Trophoblast cell (in vitro differentiated cells and primary cell): ENCODE results near the gene TEDC2.

Experiments
- DNase-seq, 2 donors: peaks; one replicate each; pipeline ENCODE4 v3.0.0-alpha.2; 2016
- H2AFZ ChIP-seq: 2 replicates; pipeline ENCODE4 v1.6.1; 2013; ENCODE audit warnings: low read length, moderate library complexity, mild to moderate bottlenecking; ENCODE audit not compliant: insufficient read depth, poor library complexity
- H2AK5ac ChIP-seq: 2 replicates; pipeline ENCODE4 v1.6.1; 2013; ENCODE audit warnings: mild to moderate bottlenecking, low read length
- H2BK120ac ChIP-seq: 2 replicates; pipeline ENCODE4 v1.6.1; 2013; ENCODE audit warnings: low read length, mild to moderate bottlenecking, moderate library complexity; ENCODE audit not compliant: insufficient read depth, poor library complexity
- H2BK12ac ChIP-seq: 2 replicates; pipeline ENCODE4 v1.6.1; 2013; ENCODE audit warnings: mild to moderate bottlenecking, low read length, moderate library complexity
- H2BK5ac ChIP-seq: 2 replicates; pipeline ENCODE4 v1.6.1; 2013; ENCODE audit warnings: low read length, low read depth, moderate library complexity, mild to moderate bottlenecking; ENCODE audit not compliant: poor library complexity
- H3K14ac ChIP-seq: 2 replicates; pipeline ENCODE4 v1.6.1; 2013; ENCODE audit warnings: mild to moderate bottlenecking, low read length
- H3K18ac ChIP-seq: 2 replicates; pipeline ENCODE4 v1.6.1; 2013; ENCODE audit warnings: mild to moderate bottlenecking, low read length
- H3K23ac ChIP-seq: 2 replicates; pipeline ENCODE4 v1.6.1; 2013; ENCODE audit warnings: low read length
- H3K27ac ChIP-seq: 2 replicates; pipeline ENCODE4 v1.5.1; 2013; ENCODE audit warnings: low read depth, mild to moderate bottlenecking, inconsistent platforms, low read length, moderate library complexity
- H3K27me3 ChIP-seq: 2 replicates; pipeline ENCODE4 v1.6.1; 2013; ENCODE audit warnings: inconsistent platforms, mild to moderate bottlenecking, low read length, moderate library complexity; ENCODE audit not compliant: insufficient read depth
- H3K36me3 ChIP-seq, 2 experiments: 1 replicate in 1 of 2; 2 replicates in 1 of 2; pipeline ENCODE4 v1.6.1; 2013; ENCODE audit warnings: low read length in 2 of 2, mild to moderate bottlenecking in 2 of 2, moderate library complexity in 1 of 2; ENCODE audit not compliant: insufficient read depth in 2 of 2, control insufficient read depth in 1 of 2
- H3K4ac ChIP-seq: 2 replicates; pipeline ENCODE4 v1.6.1; 2013; ENCODE audit warnings: low read depth, mild to moderate bottlenecking, low read length, moderate library complexity
- H3K4me1 ChIP-seq, 2 experiments: 1 replicate in 1 of 2; 2 replicates in 1 of 2; pipeline ENCODE4 v1.6.1; 2013; ENCODE audit warnings: low read length in 2 of 2, mild to moderate bottlenecking in 2 of 2, moderate library complexity in 1 of 2; ENCODE audit not compliant: insufficient read depth in 2 of 2, control insufficient read depth in 1 of 2
- H3K4me2 ChIP-seq: 2 replicates; pipeline ENCODE4 v1.6.1; 2013; ENCODE audit warnings: inconsistent platforms, mild to moderate bottlenecking, low read length, moderate library complexity
- H3K4me3 ChIP-seq: 2 replicates; pipeline ENCODE4 v1.5.1; 2013; ENCODE audit warnings: mild to moderate bottlenecking, low read depth, low read length, inconsistent platforms
- H3K79me1 ChIP-seq: one replicate; pipeline ENCODE4 v1.6.1; 2013; ENCODE audit warnings: low read length
- H3K79me2 ChIP-seq: 2 replicates; pipeline ENCODE4 v1.6.1; 2013; ENCODE audit warnings: low read length, mild to moderate bottlenecking; ENCODE audit not compliant: control insufficient read depth, insufficient read depth, poor library complexity
- H3K9ac ChIP-seq: 2 replicates; pipeline ENCODE4 v1.6.1; 2013; ENCODE audit warnings: mild to moderate bottlenecking, low read length
- H3K9me3 ChIP-seq: 2 replicates; pipeline ENCODE4 v1.6.1; 2013; ENCODE audit warnings: low read depth, mild to moderate bottlenecking, control low read depth, inconsistent platforms, low read length; ENCODE audit not compliant: insufficient read depth
- H4K12ac ChIP-seq: 2 replicates; pipeline ENCODE4 v1.6.1; 2013; ENCODE audit warnings: low read depth, mild to moderate bottlenecking, low read length, moderate library complexity
- H4K8ac ChIP-seq: 2 replicates; pipeline ENCODE4 v1.6.1; 2013; ENCODE audit warnings: low read depth, mild to moderate bottlenecking, low read length, moderate library complexity
- H4K91ac ChIP-seq: one replicate; pipeline ENCODE4 v1.6.1; 2013; ENCODE audit warnings: low read depth, mild to moderate bottlenecking, low read length, moderate library complexity
- WGBS: extraction: QIAGEN DNeasy Blood & Tissue Kit; methylation state at CpG from one replicate; pipeline ENCODE4 v1.1.7; 2013; ENCODE audit warnings: missing lambda C conversion rate; ENCODE audit not compliant: insufficient read length, insufficient coverage; ENCODE audit errors: extremely low coverage; 5-methylcytosine and 5-hydroxymethylcytosine counted together

Gene TEDC2

GRCh38 chr16:2458887-2459646 lies 842 bp upstream of the TEDC2 start:
- DNase-seq: no peak
- Histone ChIP-seq H2AFZ (no peak overlapping the region), H4K8ac (peak overlapping the region; percentile 84), H3K27me3 (no peaks in the 10 kb centered on the region), H2AK5ac (no peak overlapping the region), H3K79me1 (peaks cover 7% of the 10 kb centered on the region), H3K4me1 (peaks cover 7 to 17% of the 10 kb centered on the region in 2 experiments), H2BK12ac (no peak overlapping the region), H3K4me2 (peak overlapping the region; percentile 74), H2BK5ac (no peak overlapping the region), H4K12ac (no peak overlapping the region), H2BK120ac (no peak overlapping the region), H3K79me2 (peaks cover 2% of the 10 kb centered on the region), H3K27ac (no peak overlapping the region), H3K4ac (no peak overlapping the region), H4K91ac (no peak overlapping the region), H3K23ac (no peak overlapping the region), H3K14ac (no peak overlapping the region), H3K18ac (no peak overlapping the region), H3K4me3 (peak overlapping the region; percentile 54), H3K9ac (peak overlapping the region; percentile 0), H3K36me3 (peaks cover 35 to 40% of the 10 kb centered on the region in 2 experiments), H3K9me3 (peaks cover 2% of the 10 kb centered on the region)
- no CpG with 5 or more reads among the region's 18 CpGs for WGBS

GRCh38 chr16:2460391-2460713 lies 443 bp downstream of the TEDC2 start:
- H3K79me1 ChIP-seq: peaks cover 7% of the 10 kb centered on the region
- no peak overlapping the region for H3K23ac ChIP-seq
- no peak for DNase-seq
- H2AFZ ChIP-seq: peak overlapping the region; percentile 63
- no peaks in the 10 kb centered on the region for H3K27me3 ChIP-seq
- no peak overlapping the region for H2AK5ac ChIP-seq
- H4K91ac ChIP-seq: peak overlapping the region; percentile 40
- H4K8ac ChIP-seq: peak overlapping the region; percentile 63
- H4K12ac ChIP-seq: peak overlapping the region; percentile 55
- H2BK120ac ChIP-seq: peak overlapping the region; percentile 5
- H3K4me1 ChIP-seq: peaks cover 7 to 17% of the 10 kb centered on the region in 2 experiments
- H3K4me3 ChIP-seq: peak overlapping the region; percentile 86
- H3K79me2 ChIP-seq: peaks cover 2% of the 10 kb centered on the region
- H2BK12ac ChIP-seq: no peak overlapping the region
- H3K18ac ChIP-seq: peak overlapping the region; percentile 49
- WGBS: no CpG with 5 or more reads among the region's 20 CpGs
- peak overlapping the region; percentile 59 for H3K27ac ChIP-seq
- no peak overlapping the region for H2BK5ac ChIP-seq
- peaks cover 25 to 34% of the 10 kb centered on the region in 2 experiments for H3K36me3 ChIP-seq
- peak overlapping the region; percentile 78 for H3K9ac ChIP-seq
- peak overlapping the region; percentile 6 for H3K4ac ChIP-seq
- H3K14ac ChIP-seq: no peak overlapping the region
- peaks cover 2% of the 10 kb centered on the region for H3K9me3 ChIP-seq
- peak overlapping the region; percentile 86 for H3K4me2 ChIP-seq

- Histone ChIP-seq H4K91ac (no peak overlapping the region), H4K8ac (peak overlapping the region; percentile 17), H3K27ac (no peak overlapping the region), H3K4ac (no peak overlapping the region), H2BK120ac (no peak overlapping the region), H3K14ac (no peak overlapping the region), H3K23ac (no peak overlapping the region), H3K9ac (no peak overlapping the region), H3K9me3 (peaks cover 2% of the 10 kb centered on the region), H3K4me2 (peak overlapping the region; percentile 86), H2BK12ac (no peak overlapping the region), H3K79me1 (peaks cover 7% of the 10 kb centered on the region), H2AFZ (no peak overlapping the region), H3K36me3 (peaks cover 20 to 28% of the 10 kb centered on the region in 2 experiments), H3K4me3 (no peak overlapping the region), H2BK5ac (no peak overlapping the region), H3K4me1 (peaks cover 7 to 17% of the 10 kb centered on the region in 2 experiments), H2AK5ac (no peak overlapping the region), H3K79me2 (peaks cover 2% of the 10 kb centered on the region), H4K12ac (no peak overlapping the region), H3K27me3 (no peaks in the 10 kb centered on the region), H3K18ac (peak overlapping the region; percentile 44)
- no peak for DNase-seq
- WGBS: no CpG with 5 or more reads among the region's 13 CpGs
These were observed 1.0 kb downstream of the TEDC2 start for GRCh38 chr16:2460916-2461315.

GRCh38 chr16:2462031-2462866 lies 2.3 kb downstream of the TEDC2 start:
- no peak for DNase-seq
- no peak overlapping the region for H2BK12ac ChIP-seq

More at GRCh38 chr16:2462031-2462866, 2.3 kb downstream of the TEDC2 start:
- H3K9ac ChIP-seq: no peak overlapping the region
- peaks cover 7 to 15% of the 10 kb centered on the region in 2 experiments for H3K36me3 ChIP-seq
- H3K14ac ChIP-seq: no peak overlapping the region
- peaks cover 7 to 18% of the 10 kb centered on the region in 2 experiments for H3K4me1 ChIP-seq
- no peak overlapping the region for H2BK5ac ChIP-seq
- H4K8ac ChIP-seq: no peak overlapping the region
- H3K9me3 ChIP-seq: peaks cover 2% of the 10 kb centered on the region
- no peak overlapping the region for H3K4me2 ChIP-seq
- H3K79me2 ChIP-seq: peaks cover 2% of the 10 kb centered on the region
- H3K27me3 ChIP-seq: no peaks in the 10 kb centered on the region
- peaks cover 7% of the 10 kb centered on the region for H3K79me1 ChIP-seq
- no peak overlapping the region for H3K27ac ChIP-seq
- no peak overlapping the region for H3K4me3 ChIP-seq
- no peak overlapping the region for H2AK5ac ChIP-seq
- H3K18ac ChIP-seq: no peak overlapping the region
- no peak overlapping the region for H2BK120ac ChIP-seq
- no CpG with 5 or more reads among the region's 23 CpGs for WGBS
- H3K23ac ChIP-seq: no peak overlapping the region
- H3K4ac ChIP-seq: no peak overlapping the region
- no peak overlapping the region for H4K91ac ChIP-seq
- no peak overlapping the region for H2AFZ ChIP-seq
- no peak overlapping the region for H4K12ac ChIP-seq
